Gastrocnemius medialis (tissue), 4 donors: ENCODE measurements around the gene CAPG. TPM values are rescaled to one million over a fixed set of nuclear protein-coding genes. Genes with fewer than 3 reads are reported as not detected.
"Not testable (repeated sequence)": the region's sequence is repeated elsewhere in the genome, so short reads cannot be mapped to it uniquely, and the experiment has no call there.

ENCODE experiments used
- ATAC-seq, 2 donors: fragments of 150-250 bp; one replicate each; pipeline ENCODE4 v1.9.1; 2016
- DNase-seq, 2 donors: peaks; one replicate each; pipeline ENCODE4 v3.0.0-alpha.2; 2019
- H3K27ac ChIP-seq, 4 donors: fragments of 200-600 bp; sonication (generic); 1 replicate in 1 of 4; 2 replicates in 3 of 4; pipeline ENCODE4 v1.5.1; 2016 to 2018; ENCODE audit warnings: mild to moderate bottlenecking in 2 of 4, moderate library complexity in 1 of 4
- H3K27me3 ChIP-seq, 3 donors: fragments of 200-600 bp; sonication (generic) in 2 of 3; 1 replicate in 1 of 3; 2 replicates in 2 of 3; pipeline versions ENCODE4 v1.5.1 to v1.6.0; 2016 to 2019; ENCODE audit warnings: mild to moderate bottlenecking in 1 of 3, moderate library complexity in 1 of 3
- H3K36me3 ChIP-seq, 2 donors: fragments of 200-600 bp; sonication (generic) in 1 of 2; one replicate each; pipeline ENCODE4 v1.5.1; 2017 to 2018
- H3K4me1 ChIP-seq, 2 donors: fragments of 200-600 bp; sonication (generic) in 1 of 2; one replicate each; pipeline ENCODE4 v1.5.1; 2016 to 2017; ENCODE audit warnings: mild to moderate bottlenecking in 2 of 2
- H3K4me3 ChIP-seq, 4 donors: fragments of 200-600 bp; sonication (generic) in 3 of 4; 1 replicate in 1 of 4; 2 replicates in 3 of 4; pipeline ENCODE4 v1.5.1; 2016 to 2019; ENCODE audit warnings: mild to moderate bottlenecking in 2 of 4
- H3K9me3 ChIP-seq, 3 donors: fragments of 200-600 bp; sonication (generic) in 2 of 3; 1 replicate in 1 of 3; 2 replicates in 2 of 3; pipeline ENCODE4 v1.5.1; 2016 to 2019
- CTCF ChIP-seq, 5 experiments: fragments of 450-650 bp in 3 of 5; fragments of 200-600 bp in 2 of 5; sonication (generic) in 2 of 5; IDR thresholded peaks in 4 of 5; conservative IDR thresholded peaks in 1 of 5; 1 replicate in 4 of 5; 2 replicates in 1 of 5; pipeline ENCODE4 v1.5.1; 2016 to 2019; ENCODE audit warnings: antibody characterized with exemption in 5 of 5, mild to moderate bottlenecking in 3 of 5, moderate library complexity in 3 of 5
- POLR2A ChIP-seq, 2 donors: fragments of 450-650 bp; IDR thresholded peaks; one replicate each; pipeline ENCODE4 v1.6.1; 2017; ENCODE audit warnings: antibody characterized with exemption in 2 of 2, mild to moderate bottlenecking in 2 of 2, moderate library complexity in 2 of 2
- in situ Hi-C, 4 donors: fragments of 200-750 bp; cut with MboI; loops; one replicate each; pipeline versions ENCODE4 v1.15.0 to v1.8.0; 2017; ENCODE audit warnings: low sequenced_read_pairs in 4 of 4
- intact Hi-C: fragments of 100-400 bp; cut with DNase I; formaldehyde crosslinking; loops from one replicate; pipeline ENCODE4 v1.15.1; 2023; ENCODE audit warnings: low total_unique reads
- total RNA-seq, 4 donors: library from RNA; depleted of rRNA; stranded (reverse); fragments of >200 nt; gene quantifications; one replicate each; pipeline versions ENCODE4 v1.1.0 to v1.2.3, GENCODE V29; 2016

The CAPG gene
- total RNA-seq, 4 donors from 2014 or later: 15.9 to 35.6 (median 23.1) TPM

- peaks cover 0 to under 1% (median under 1%) of the 10 kb centered on the region in 3 donors for H3K27me3 ChIP-seq
- ATAC-seq (peak; percentile 23 to 36), DNase-seq (peak in 1 of 2 donors; percentile 39)
- intact Hi-C loops (no loop called here), in situ Hi-C loops (no loop called here)
- TF ChIP-seq POLR2A (IDR thresholded peaks at IDR 0.05) (no peak), CTCF (IDR thresholded peaks at IDR 0.05 in 4 of 5, conservative IDR thresholded peaks at IDR 0.05 in 1 of 5) (no peak)
- H3K27ac ChIP-seq: peak overlapping the region; percentile 93 to 98 (median 95)
- H3K4me3 ChIP-seq: peak overlapping the region; percentile 64 to 91 (median 78)
- no peaks in the 10 kb centered on the region for H3K9me3 ChIP-seq
- H3K36me3 ChIP-seq: no peaks in the 10 kb centered on the region
- H3K4me1 ChIP-seq: peaks cover 12 to 25% of the 10 kb centered on the region in 2 donors
Observed at GRCh38 chr2:85419009-85419675, 9.0 kb upstream of the CAPG start.

- Histone ChIP-seq H3K9me3 (no peaks in the 10 kb centered on the region), H3K27ac (peak within 1 kb of the TSS; percentile 93 to 98 (median 95)), H3K27me3 (peaks cover 0 to 8% (median 8%) of the 10 kb centered on the region in 3 donors), H3K4me3 (peak within 1 kb of the TSS; percentile 64 to 91 (median 78)), H3K36me3 (no peaks in the 10 kb centered on the region), H3K4me1 (peaks cover 12 to 25% of the 10 kb centered on the region in 2 donors)
- TF ChIP-seq CTCF (IDR thresholded peaks at IDR 0.05 in 4 of 5, conservative IDR thresholded peaks at IDR 0.05 in 1 of 5) (peak in 1 of 5 experiments; percentile 20), POLR2A (IDR thresholded peaks at IDR 0.05) (peak; percentile 71 to 80)
- in situ Hi-C loops (no loop called here), intact Hi-C loops (no loop called here)
- DNase-seq: peak; percentile 74 to 77
- peak; percentile 76 to 79 for ATAC-seq
Observed at GRCh38 chr2:85418132-85419008, 8.2 kb upstream of the CAPG start, which contains the start of gene SH2D6. Gene SH2D6 (plus strand): TSS chr2:85418714. CDS start chr2:85429466, 10,752 bp downstream.

GRCh38 chr2:85415980-85416650 is 5.9 kb upstream of the CAPG start:
- peaks cover 0 to 13% (median 10%) of the 10 kb centered on the region in 3 donors for H3K27me3 ChIP-seq
- no peak overlapping the region for H3K4me3 ChIP-seq
- TF ChIP-seq CTCF (IDR thresholded peaks at IDR 0.05 in 4 of 5, conservative IDR thresholded peaks at IDR 0.05 in 1 of 5) (no peak), POLR2A (IDR thresholded peaks at IDR 0.05) (no peak)

GRCh38 chr2:85414761-85415553 is 4.8 kb upstream of the CAPG start:
- Histone ChIP-seq H3K9me3 (no peaks in the 10 kb centered on the region), H3K27me3 (peaks cover 0 to 13% (median 10%) of the 10 kb centered on the region in 3 donors), H3K36me3 (no peaks in the 10 kb centered on the region), H3K27ac (no peak overlapping the region), H3K4me1 (peaks cover 12 to 15% of the 10 kb centered on the region in 2 donors), H3K4me3 (no peak overlapping the region)
- DNase-seq (no peak), ATAC-seq (no peak)
- in situ Hi-C loops (no loop called here), intact Hi-C loops (no loop called here)
- no peak for TF ChIP-seq CTCF (IDR thresholded peaks at IDR 0.05 in 4 of 5, conservative IDR thresholded peaks at IDR 0.05 in 1 of 5)
- no peak for TF ChIP-seq POLR2A (IDR thresholded peaks at IDR 0.05)

More at GRCh38 chr2:85415980-85416650, 5.9 kb upstream of the CAPG start:
- Histone ChIP-seq H3K4me1 (peaks cover 12 to 25% of the 10 kb centered on the region in 2 donors), H3K27ac (no peak overlapping the region), H3K9me3 (no peaks in the 10 kb centered on the region), H3K36me3 (no peaks in the 10 kb centered on the region)
- in situ Hi-C loops (no loop called here), intact Hi-C loops (no loop called here)
- DNase-seq: no peak
- no peak for ATAC-seq

- H3K36me3 ChIP-seq, H3K27ac ChIP-seq, ATAC-seq, H3K9me3 ChIP-seq, H3K4me3 ChIP-seq, intact Hi-C loops, in situ Hi-C loops, DNase-seq: not testable (repeated sequence)
- Histone ChIP-seq H3K27me3 (peaks cover 0 to 13% (median 10%) of the 10 kb centered on the region in 3 donors), H3K4me1 (peaks cover 10% of the 10 kb centered on the region in 2 donors)
Observed at GRCh38 chr2:85414421-85414759, 4.2 kb upstream of the CAPG start.
